ENCODE results near the gene CKMT2.

Gene CKMT2

DNA sequence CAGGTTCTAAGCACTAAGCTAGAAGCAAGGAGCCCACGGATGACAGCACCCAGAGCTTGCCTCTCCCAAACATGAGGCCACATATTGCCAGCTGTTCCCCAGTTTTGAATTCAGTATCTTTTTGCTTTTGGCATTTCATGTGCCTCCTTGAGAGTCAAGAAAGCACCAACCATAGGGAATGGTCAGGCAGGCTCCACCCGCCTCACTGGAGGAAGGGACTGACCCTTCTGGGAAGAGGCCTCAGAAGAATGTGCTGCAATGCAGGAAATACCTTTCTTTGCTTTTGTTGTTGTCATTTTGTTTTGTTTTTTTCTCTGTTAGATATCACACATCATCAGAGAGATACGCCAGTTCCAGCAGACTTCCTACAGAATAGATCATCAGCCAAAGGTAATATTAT is 13.7 kb upstream of the CKMT2 start:
- no peak for DNase-seq

DNA sequence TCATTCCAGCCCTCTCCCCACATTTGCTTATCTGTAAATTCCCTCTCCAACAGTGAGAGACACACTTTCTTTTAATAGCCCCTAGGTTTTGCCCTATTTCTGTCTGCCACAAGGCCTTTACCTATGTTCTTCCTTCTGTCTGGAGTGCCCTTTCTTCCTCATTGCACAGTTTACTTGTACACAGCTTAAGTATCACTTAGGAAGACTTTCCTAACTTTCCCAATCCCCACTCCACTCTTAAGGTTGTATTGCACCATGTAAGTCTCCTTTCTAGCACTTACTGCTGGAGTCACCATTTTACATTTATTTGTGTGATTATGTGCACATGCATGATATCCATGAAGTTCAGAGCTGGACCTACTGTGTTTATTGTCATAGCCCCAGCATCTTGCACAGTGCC is 10.8 kb upstream of the CKMT2 start:
- DNase-seq = no peak

DNA sequence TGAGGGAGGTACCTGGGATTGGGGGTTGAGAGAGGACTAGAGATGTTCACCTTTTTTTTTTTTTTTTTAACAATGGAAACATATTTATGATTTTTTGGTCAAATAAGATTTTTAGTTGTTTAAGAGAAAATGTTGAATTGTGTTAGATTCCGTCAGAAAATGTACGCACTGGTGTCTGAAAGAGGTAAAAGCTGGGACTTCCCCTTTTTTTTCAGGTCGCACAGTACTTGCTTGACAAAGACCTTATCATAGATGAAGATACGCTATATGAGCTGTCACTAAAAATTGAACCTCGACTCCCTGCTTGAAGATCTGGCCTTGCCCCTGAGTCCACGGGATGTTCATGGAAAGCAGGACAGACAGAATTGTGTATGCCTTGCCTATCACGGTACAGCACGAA is 7.7 kb upstream of the CKMT2 start:
- no peak for DNase-seq

DNA sequence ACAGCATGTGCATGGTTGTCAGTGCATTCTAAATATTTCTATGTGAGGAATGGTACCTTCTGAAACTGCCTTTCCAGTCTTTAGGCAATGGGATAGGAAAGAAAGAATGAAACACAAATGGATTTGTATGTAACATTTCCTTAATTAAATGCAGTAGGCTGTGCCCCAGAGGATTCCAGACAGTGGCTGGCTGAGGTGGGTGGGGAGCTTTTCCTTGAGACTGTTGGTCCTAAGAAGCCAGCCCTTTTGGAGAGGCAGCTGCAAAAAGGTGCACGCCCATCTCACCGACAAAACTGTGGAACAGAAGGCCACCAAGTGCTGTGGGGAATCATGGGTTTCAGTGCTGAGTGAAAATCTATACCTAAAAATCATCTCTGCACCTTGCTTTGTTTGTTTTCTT is 6.8 kb upstream of the CKMT2 start:
- DNase-seq = no peak

DNA sequence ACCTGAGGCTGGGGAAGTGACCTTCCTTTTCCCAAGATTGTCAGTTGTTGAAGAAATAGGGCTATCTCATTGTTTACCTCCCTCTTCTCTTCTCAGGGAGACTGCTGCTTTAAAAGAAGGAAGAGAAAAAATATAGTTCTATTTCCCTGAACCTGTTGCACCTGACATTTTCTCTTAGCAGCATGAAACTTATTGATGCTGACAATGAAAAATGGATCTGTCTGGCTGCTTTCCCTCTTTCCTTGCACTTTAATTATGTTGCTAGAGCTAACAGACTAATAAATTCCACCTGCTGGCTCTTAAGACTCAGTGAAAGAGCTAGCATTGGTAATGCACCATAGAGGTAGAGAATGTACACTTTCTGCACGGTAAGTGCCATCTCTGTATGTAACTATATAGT is 6.2 kb upstream of the CKMT2 start:
- no peak for DNase-seq

DNA sequence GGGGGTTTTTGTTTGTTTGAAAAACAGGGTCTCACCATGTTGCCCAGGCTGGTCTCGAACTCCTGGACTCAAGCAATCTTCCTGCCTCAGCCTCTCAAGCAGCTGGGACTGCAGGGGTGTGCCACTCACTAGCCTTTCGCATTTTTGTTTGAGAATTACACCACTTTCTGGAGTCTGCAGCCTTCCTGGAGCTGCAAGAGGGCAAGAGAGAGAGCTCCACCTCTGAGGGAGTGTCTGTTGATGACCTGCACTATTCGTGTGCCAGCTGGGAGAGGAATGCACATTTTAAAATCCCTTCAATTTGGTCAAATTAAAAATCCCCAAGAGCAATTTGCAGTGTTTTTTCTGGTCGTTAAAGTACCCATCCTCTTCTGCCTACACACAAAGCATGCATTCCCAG is 5.0 kb upstream of the CKMT2 start:
- no peak for DNase-seq

DNA sequence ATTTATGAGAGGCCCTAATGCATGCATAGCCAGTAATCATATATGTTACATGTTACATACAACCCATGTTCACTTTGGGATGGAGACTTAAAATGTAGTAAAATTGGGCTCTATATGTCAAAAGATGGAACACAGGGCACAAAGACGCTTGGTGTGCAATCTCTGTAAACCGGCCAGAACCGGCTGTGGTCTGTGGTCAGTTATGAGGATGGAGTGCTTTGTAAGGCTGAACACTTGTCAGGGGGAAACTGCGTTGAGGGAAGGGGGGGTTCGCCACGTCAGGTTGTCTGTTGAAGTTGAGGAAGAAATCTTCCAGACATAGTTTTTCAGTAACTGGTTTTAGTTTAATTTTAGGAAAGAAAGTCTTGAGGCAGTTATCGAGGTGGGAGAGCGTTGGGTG is 2.7 kb upstream of the CKMT2 start:
- DNase-seq = no peak

DNA sequence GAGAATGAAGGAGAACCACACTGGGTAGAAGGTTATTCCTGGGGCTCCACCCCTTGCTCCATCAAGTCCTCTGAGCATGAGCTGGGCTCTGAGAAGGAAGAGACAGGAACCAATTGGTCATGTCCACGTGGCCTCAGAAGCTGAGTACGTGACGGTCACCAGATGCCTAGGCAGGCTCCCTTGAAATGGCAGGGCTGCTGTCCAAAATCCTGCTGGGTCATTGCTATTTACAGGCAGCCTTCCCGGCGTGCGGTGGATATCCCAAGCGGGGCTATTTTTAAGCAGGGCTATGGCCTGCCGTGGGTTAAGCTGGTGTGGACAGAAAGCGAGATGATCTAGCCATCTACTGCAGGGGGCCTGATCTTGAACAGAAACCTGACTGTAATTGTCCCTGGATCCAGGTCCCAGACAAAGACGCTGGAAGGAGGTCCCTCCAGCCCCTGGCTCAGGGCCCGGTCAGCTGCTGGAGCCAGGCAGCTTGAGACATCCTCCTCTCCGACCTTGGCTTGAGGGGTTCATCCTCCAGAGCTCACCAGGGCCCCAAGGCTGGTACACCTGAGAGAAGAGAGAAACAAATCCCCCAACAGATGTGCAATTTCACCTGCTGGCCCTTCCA is 550 bp upstream of the CKMT2 start:
- DNase-seq = no peak

DNA sequence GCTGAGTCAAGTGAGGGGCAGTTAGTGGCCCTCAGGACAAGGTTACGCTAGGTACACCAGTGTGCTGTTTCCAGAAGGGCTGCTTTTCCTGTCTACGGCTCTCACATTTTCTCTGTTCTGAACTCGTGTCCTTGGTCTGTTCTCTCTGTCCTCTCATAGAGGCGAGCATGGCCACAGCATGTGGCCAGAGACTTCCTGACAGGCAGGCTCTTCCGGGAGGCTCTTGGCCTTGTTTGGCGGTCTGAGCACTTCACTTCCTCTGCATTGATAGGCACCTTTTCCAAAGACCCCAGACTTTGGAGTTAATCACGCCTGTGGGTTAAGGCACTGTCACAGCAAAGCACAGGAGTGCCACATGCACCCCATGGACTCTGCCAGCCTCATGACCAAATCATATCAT is 1.2 kb downstream of the CKMT2 start:
- no peak for DNase-seq

DNA sequence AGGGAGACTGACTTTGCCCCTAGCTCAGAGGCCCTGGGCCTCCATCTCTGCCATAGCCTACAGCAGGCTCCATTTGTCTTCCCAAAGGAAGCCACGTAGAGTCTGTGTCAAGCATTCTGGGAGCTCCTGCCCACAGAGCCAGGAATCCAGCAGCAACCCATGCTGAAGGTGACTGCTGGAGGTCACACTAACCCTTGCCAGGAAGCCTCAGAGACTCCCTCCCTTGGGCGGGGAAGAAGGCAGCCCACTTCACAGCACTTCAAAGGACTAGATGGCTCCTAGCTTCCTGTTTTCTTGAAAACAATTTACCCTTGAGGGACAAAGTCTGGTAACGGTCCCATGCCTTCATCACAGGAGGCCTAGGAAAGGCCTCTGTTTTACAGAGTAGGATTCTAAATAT is 1.7 kb downstream of the CKMT2 start:
- DNase-seq = no peak

DNA sequence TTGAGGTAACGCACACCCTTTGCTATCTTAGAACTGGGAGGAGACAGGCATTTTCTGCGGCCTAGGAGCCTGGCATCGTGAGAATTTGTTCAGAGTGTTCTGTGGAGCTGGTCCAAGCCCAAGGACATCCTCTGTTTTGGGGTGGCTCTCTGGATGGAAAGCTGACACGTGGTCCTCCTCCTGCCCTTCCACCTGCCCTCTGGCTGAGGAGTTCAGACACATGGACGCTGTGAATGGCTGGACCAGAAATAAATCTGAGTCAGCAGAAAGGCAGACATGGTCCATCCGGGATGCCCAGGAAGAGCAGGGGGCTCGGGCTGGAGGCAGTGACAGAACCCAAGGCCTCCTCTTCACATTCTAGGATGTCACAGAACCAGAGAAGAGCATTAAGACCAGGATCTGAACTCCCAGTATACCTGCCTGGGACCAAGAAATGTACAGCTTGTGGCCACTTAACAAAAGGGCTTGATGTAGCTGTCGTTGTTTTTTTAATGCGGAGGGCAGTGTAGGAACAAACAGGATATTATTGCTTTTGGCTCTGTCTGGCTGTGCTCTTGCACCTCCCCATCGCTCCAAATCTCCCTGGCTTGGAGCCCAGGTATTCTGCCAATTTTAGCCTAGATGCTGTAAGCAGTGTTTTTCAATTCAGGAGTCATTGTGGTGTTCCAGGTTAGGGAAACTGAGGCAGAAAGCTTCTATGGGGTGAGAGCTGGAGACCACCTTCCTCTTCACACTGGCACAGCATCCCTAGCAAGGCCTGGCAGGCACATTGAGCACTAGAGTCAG is 2.4 kb downstream of the CKMT2 start:
- no peak for DNase-seq

DNA sequence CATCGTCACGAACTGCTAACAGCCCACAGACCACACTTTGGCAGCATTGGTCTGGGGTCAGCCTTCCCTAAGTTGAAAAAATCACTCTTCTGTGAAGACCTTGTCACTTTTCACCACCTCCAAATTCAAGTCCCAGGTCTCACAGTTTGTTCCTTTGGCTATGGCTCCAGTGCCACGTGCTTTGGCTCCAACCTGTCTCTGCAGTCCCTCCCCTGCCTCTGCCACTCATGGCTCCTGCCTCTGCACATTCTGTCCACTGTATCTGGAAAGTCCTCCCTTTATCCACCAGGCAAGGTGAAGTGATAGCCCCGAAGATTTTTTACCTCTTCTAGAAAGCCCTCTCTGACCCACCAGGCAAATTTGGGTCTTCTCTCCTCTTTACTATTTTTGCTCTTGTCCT is 5.3 kb downstream of the CKMT2 start:
- DNase-seq = no peak

DNA sequence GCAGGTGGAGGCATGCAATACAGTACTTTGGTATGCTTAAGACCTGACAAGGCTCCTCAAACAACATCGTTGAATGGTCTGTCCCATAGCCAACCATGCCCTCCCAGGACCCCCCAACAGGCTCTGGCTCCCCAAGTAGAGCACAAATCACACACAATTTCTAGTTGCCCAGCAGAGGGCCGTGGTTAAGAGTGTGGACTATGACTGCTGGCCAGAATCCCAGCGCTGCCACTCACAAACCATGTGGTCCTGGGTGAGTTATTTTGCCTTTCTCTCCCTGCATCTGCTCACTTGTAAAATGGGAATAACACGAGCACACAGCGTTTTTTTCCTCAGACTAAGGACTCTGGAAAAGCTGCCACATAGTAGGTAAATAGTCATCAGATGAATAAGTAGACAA is 6.5 kb downstream of the CKMT2 start:
- DNase-seq = no peak

DNA sequence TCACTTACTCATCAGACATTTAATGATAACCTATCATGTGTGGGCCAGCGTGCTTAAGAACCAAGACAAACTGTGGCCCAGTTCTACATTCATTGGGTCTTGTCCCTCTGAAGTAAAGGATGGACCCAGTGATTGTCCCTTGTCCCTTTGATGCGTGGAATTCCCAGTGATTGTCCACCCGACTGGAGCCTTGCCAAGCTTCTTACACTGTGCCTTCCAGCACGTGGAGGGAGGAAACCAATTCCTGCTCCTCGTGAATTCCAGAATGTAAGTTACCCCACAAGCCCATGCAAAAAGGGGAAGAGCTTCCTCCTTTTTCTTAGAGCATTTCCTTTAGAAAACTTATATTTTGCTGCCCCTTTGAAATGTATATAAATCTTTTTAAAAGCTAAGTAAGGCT is 7.9 kb downstream of the CKMT2 start:
- DNase-seq = no peak

DNA sequence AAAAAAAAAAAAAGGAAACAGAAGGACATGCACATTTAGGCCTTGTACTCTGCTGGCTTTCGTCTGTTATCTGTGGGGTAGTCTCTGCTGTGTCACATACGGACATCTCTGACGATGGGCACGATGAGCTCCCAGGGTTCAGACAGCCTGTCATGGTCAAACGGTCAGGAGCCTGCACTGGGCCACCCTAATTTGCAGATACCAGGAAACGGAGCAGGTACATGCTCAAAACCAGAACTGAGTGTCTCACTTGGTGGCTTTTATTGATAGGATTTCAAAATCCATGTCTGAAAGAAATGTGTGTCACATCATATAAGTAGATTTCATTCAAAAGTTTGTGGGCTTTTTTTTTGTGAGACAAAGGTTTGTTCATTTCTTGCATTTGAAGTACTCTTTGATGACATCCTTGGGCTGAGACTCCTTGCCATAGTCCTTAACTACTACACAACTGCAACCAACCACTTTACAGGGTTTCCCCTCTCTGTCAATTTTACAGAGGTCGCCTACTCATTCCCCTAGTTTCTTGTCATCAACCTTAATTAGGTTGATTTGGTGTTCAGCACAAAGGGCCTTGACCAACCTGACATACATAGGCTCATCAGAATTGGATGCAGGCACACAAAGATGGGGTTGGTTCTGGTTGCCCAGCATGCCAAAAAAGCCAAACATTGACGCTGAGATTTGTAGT is 9.0 kb downstream of the CKMT2 start:
- DNase-seq = no peak

DNA sequence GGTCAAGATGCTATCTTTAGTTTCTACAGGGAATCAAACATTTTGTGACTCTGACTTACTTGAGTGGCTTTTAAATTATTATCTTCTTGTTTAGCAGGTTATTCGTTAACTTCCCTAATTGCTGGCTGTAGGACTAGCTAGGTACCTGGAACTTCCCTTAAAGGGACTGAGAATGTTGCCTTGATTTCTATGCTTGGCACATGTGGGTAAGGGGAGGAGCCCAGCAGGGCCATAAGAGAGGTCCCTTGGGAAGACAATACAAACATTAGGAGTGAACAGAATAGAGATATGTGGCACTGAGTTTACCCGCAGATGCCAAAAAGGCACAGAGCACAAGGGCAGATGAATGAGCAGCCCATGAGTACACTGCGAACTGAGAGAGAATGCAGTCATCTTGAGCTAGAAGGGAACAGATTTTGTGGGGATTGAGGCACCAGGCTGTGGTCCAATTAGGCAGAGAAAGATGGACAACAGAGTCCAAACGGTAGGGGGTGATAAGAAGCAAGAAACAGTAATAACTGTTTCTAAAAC is 9.8 kb downstream of the CKMT2 start:
- DNase-seq = no peak

DNA sequence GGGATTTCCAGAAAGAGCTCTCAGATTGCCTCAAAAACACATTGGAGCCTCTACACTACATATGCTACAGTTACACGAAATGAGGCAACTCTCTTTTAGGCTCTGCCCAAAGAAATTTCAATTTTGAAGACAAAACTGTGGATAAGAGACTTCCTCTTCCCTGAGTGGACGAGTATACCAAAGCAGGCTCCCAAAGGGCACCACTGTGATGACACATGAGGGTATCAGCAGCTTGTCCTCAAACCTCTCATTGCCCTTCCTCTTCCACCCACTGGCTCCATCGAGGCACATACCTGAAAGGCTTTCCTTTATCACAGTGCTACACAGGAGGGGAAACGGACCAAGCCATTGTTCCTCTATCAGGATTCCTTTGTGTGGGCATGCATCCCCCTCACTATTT is 11.3 kb downstream of the CKMT2 start:
- DNase-seq = no peak

DNA sequence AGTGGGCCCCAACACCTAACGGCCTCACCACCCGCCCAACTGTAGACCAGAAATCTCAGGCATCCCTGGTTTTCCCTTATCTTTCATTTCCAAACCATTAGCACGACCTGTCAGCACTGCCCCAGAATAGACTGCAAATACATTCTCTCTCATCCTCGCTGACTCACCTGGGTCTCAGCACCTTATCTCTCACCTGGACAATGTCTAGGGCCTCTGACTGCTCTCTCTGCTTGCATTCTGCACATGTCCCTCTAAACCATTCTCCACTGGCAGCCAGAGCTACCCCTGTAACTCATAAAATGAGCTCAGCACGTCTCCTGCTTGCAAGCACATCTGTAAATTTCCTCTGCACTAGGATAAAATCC is 12.7 kb downstream of the CKMT2 start:
- DNase-seq = no peak

DNA sequence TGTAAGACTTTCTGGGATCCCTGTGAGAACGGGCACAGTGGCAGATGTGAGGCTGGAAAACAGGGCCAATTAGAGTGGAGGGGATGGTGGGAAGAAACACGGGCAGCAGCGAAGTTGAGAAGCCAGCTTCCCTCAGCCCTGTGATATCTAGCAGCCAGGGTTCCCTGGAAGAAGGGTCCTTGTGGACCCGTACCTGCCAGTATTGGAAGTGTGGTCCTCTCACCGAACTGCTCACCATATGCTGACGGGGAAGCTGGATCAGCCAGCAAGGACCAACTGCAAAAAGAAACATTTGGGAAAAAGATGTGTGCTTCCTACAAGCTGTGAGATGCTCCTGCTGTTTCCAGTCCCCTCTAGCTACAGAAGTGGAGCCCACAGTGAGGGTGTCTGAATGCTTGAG is 13.6 kb downstream of the CKMT2 start:
- no peak for DNase-seq

DNA sequence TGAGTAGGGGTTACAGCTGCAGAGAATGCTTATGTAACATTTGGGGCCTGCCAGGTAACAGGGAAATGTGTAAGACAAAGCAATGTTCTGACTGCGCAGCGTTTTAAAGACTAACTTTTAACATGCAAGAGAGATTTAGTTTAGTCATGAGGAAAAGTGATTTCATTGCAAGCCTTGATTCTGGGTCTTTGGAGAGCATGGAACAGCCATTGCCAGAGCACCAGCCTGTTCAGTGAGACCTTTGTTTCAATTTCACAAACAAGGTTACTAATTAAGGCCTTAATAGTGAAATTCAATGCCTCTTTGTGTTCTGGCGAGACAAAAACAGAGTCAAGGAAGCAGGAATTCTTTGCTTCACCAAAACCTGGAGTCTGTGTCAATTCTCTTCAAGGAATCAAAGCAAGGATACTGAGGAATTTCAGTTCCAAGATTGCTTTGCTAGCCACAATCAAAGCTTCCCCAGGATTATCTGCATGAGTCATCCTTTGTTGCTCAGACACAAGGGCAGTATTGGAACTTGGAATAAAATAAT is 14.4 kb downstream of the CKMT2 start:
- no peak for DNase-seq

DNA sequence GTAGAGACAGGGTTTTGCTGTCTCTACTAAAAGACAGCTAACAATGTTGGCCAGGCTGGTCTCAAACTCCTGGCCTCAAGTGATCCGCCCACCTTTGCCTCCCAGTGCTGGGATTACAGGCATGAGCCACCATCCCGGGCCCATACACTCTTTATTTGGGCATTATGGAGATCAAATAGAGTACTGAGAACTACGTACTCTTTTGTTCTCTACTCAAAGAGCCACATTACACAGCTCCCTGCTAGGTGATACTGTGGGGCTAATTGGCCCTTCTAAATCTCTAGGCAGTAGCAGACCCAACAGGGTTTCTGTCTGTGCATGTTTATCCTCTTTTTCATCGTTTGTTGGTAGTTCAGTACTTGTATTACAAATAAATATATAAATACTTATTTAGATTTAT is 16.1 kb downstream of the CKMT2 start:
- no peak for DNase-seq

DNA sequence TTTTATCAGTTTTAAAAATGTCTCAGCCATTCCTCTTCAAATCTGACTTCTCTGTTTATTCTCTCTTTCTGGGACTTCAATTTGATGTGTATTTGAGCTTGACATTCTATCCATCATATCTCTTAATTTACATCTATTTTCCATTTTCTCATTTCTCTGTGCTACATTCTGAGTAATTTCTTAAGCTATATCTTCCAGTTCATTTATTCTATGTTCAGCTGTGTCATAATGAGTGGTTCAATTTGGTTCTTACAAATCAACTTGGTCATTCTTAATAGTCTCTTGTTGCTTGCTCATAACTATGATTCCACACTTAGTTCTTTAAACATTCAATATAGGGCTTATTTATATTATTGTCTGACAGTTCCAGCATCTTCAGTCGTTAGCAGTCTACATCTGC is 16.9 kb downstream of the CKMT2 start:
- DNase-seq = no peak

DNA sequence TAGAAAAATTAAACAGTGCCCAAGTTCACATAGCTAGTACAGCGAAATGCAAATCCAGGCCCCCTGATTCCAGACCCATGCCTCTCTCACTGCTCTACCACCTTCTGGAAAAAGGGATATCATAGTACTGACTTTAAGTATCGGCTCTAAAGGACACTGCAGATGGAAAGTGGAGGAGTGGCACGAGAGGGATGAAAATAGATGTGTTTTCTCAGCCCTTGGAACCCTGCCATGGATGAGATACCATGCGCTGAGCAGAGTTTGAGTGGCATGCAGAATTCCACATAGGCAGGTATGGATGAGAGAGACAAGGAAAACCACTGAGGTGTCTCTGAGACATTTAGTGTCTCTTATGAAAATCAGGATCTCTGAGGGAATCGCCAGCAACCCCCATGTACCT is 18.8 kb downstream of the CKMT2 start:
- no peak for DNase-seq

DNA sequence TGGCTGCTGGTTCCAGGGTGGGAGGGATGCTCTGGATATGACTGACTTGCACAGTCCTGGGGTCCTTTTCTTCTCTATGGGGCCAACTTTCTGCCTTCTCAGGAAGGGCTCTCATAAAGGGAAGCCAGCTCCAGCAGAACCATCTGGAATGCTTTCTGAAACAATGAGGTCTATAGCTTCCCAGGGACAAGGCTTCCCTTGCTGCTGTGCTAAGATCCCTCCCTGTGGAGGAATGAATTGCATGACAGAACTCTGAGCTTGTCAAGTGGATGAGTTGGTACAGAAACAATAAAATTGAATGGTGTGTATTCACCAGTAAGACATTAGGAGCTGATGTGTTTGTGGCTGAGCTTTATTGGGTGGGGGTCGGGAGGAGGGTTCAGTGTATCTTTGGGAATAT is 19.8 kb downstream of the CKMT2 start:
- DNase-seq = no peak
